K562 (cell line): ENCODE measurements around the gene CLEC10A. TPM values are rescaled to one million over a fixed set of nuclear protein-coding genes. Genes with fewer than 3 reads are reported as not detected.

Experiments
- CHD7 ChIP-seq: fragments of 200-600 bp; sonication (generic); IDR thresholded peaks from one replicate; pipeline ENCODE4 v1.6.1; 2012; ENCODE audit warnings: mild to moderate bottlenecking, low read depth, low read length, inconsistent platforms
- ELK1 ChIP-seq: sonication (generic); formaldehyde crosslinking; IDR thresholded peaks from 2 replicates; pipeline ENCODE4 v1.8.1; 2022; ENCODE audit warnings: missing genetic modification reagents
- RAD51 ChIP-seq: fragments of 450-650 bp; IDR thresholded peaks from 2 replicates; pipeline ENCODE4 v1.7.1; 2016; ENCODE audit warnings: low read depth, mild to moderate bottlenecking, borderline replicate concordance
- polyA plus RNA-seq, 8 experiments: library from polyadenylated mRNA; depleted of rRNA in 4 of 8; stranded (reverse) in 5 of 8; unstranded in 3 of 8; fragments of >200 nt; fragmentation: Nextera tagmentation in 2 of 8; fragmentation: Illumina TruSeq in 1 of 8; extraction: Ambion mirVana in 2 of 8; extraction: Trizol in 1 of 8; gene quantifications; 2 replicates each; pipeline versions ENCODE4 v1.2.1 to v1.2.3, GENCODE V29; 2011 to 2014; ENCODE audit warnings: inconsistent platforms in 1 of 8, missing spikeins in 1 of 8
- total RNA-seq, 7 experiments: library from RNA; depleted of rRNA in 6 of 7; stranded (reverse); fragments of >200 nt in 6 of 7; fragmentation: Illumina TruSeq in 2 of 7; extraction: Trizol in 2 of 7; gene quantifications; 2 replicates each; pipeline versions ENCODE4 v1.2.1 to v1.2.3, GENCODE V29; 2011 to 2021; ENCODE audit warnings: low replicate concordance in 1 of 7

CLEC10A gene
- total and polyA plus RNA-seq, 9 of the 15 experiments (the other 6 are each of a cell fraction or from before 2014, with no cell fraction given) = 0.04 to 0.11 (median 0.05) TPM; not detected in 6

GRCh38 chr17:7079581-7080455 is at the start of gene CLEC10A (continued):
- TF ChIP-seq CHD7 (no peak), ELK1 (CRISPR knock-in tag) (no peak), RAD51 (no peak)
